Measurements from ENCODE around the gene SMIM1.
"Not testable (repeated sequence)": the region's sequence is repeated elsewhere in the genome, so short reads cannot be mapped to it uniquely, and the experiment has no call there.

Gene SMIM1

GRCh38 chr1:3796215-3797061 lies 23.9 kb downstream of the SMIM1 start, which contains the start of gene LRRC47:
TSS of gene LRRC47 (minus strand) at chr1:3796498. CDS start at chr1:3796476, 22 bp downstream.
- DNase-seq (ENCODE audit: low spot score), result peak; percentile 98

- DNase-seq (ENCODE audit: low spot score), result no peak
Observed at GRCh38 chr1:3799976-3800685, 27.6 kb downstream of the SMIM1 start.

- DNase-seq (ENCODE audit: low spot score), result not testable (repeated sequence)
Observed at GRCh38 chr1:3800795-3801194, 28.2 kb downstream of the SMIM1 start.

GRCh38 chr1:3803905-3804626 lies 31.5 kb downstream of the SMIM1 start:
- no peak for DNase-seq (ENCODE audit: low spot score)

GRCh38 chr1:3804627-3804944 lies 32.0 kb downstream of the SMIM1 start:
- DNase-seq (ENCODE audit: low spot score), result not testable (repeated sequence)

GRCh38 chr1:3805038-3805437 lies 32.5 kb downstream of the SMIM1 start:
- no peak for DNase-seq (ENCODE audit: low spot score)

GRCh38 chr1:3807769-3808168 lies 35.2 kb downstream of the SMIM1 start:
- no peak for DNase-seq (ENCODE audit: low spot score)

GRCh38 chr1:3809680-3810079 lies 37.1 kb downstream of the SMIM1 start:
- no peak for DNase-seq (ENCODE audit: low spot score)

- DNase-seq (ENCODE audit: low spot score), result not testable (repeated sequence)
Observed at GRCh38 chr1:3810149-3810761, 37.7 kb downstream of the SMIM1 start.

- no peak for DNase-seq (ENCODE audit: low spot score)
Observed at GRCh38 chr1:3811595-3811911, 39.0 kb downstream of the SMIM1 start.

- DNase-seq (ENCODE audit: low spot score), result no peak
Observed at GRCh38 chr1:3814065-3814464, 41.5 kb downstream of the SMIM1 start.

GRCh38 chr1:3814771-3815561 lies 42.4 kb downstream of the SMIM1 start:
- DNase-seq (ENCODE audit: low spot score), result no peak

GRCh38 chr1:3816331-3817137 lies 44.0 kb downstream of the SMIM1 start:
- no peak for DNase-seq (ENCODE audit: low spot score)

- no peak for DNase-seq (ENCODE audit: low spot score)
Observed at GRCh38 chr1:3817138-3817740, 44.7 kb downstream of the SMIM1 start.

GRCh38 chr1:3817821-3818597 lies 45.5 kb downstream of the SMIM1 start:
- no peak for DNase-seq (ENCODE audit: low spot score)

- no peak for DNase-seq (ENCODE audit: low spot score)
Observed at GRCh38 chr1:3819771-3820200, 47.2 kb downstream of the SMIM1 start.

- no peak for DNase-seq (ENCODE audit: low spot score)
Observed at GRCh38 chr1:3820316-3820715, 47.8 kb downstream of the SMIM1 start.

GRCh38 chr1:3821004-3821403 lies 48.5 kb downstream of the SMIM1 start:
- no peak for DNase-seq (ENCODE audit: low spot score)

GRCh38 chr1:3821447-3821846 lies 48.9 kb downstream of the SMIM1 start:
- DNase-seq (ENCODE audit: low spot score), result no peak

GRCh38 chr1:3821908-3822307 lies 49.4 kb downstream of the SMIM1 start:
- no peak for DNase-seq (ENCODE audit: low spot score)

Measured in GM03348 (cell line).